K562 (cell line): ENCODE results near the gene USP48. TPM values are rescaled to one million over a fixed set of nuclear protein-coding genes. Genes with fewer than 3 reads are reported as not detected.

Experiments used
- IFI16 ChIP-seq: fragments of 250-450 bp; sonication (Bioruptor Pico); IDR thresholded peaks from 2 replicates; pipeline ENCODE4 v2.1.2; 2022; ENCODE audit warnings: mild to moderate bottlenecking, inconsistent platforms
- JUNB ChIP-seq: fragments of 450-650 bp; formaldehyde crosslinking; conservative IDR thresholded peaks from 2 replicates; pipeline ENCODE4 v1.4.0; 2020; ENCODE audit warnings: mild to moderate bottlenecking
- MYBL2 ChIP-seq, 2 experiments: fragments of 450-650 bp in 1 of 2; sonication (generic) in 1 of 2; formaldehyde crosslinking in 1 of 2; IDR thresholded peaks; 2 replicates each; pipeline versions ENCODE4 v1.6.1 to v1.8.1; 2017 to 2022; ENCODE audit warnings: borderline replicate concordance in 1 of 2, inconsistent platforms in 1 of 2, low read depth in 1 of 2, mild to moderate bottlenecking in 1 of 2, missing genetic modification reagents in 1 of 2, moderate library complexity in 1 of 2
- NFE2L1 ChIP-seq: fragments of 450-650 bp; IDR thresholded peaks from 2 replicates; pipeline ENCODE4 v1.6.1; 2016; ENCODE audit warnings: missing genetic modification characterization, low read depth, mild to moderate bottlenecking, missing compliant biosample characterization, moderate library complexity, borderline replicate concordance
- SIN3A ChIP-seq, 2 experiments: fragments of 150-350 bp in 1 of 2; IDR thresholded peaks; 2 replicates each; pipeline ENCODE4 v1.6.1; 2011 to 2016; ENCODE audit warnings: borderline replicate concordance in 2 of 2, low read depth in 2 of 2, low read length in 2 of 2, mild to moderate bottlenecking in 2 of 2, moderate library complexity in 2 of 2; ENCODE audit not compliant: control insufficient read depth in 1 of 2
- SPI1 ChIP-seq: IDR thresholded peaks from 2 replicates; pipeline ENCODE4 v1.6.1; 2011; ENCODE audit warnings: low read depth, low read length, control low read depth, borderline replicate concordance
- ZNF197 ChIP-seq: fragments of 200-800 bp; sonication (Bioruptor generic); IDR thresholded peaks from 2 replicates; pipeline ENCODE4 v1.6.1; 2016; ENCODE audit warnings: low read depth, missing genetic modification characterization, missing compliant biosample characterization
- polyA plus RNA-seq, 8 experiments: library from polyadenylated mRNA; depleted of rRNA in 4 of 8; stranded (reverse) in 5 of 8; unstranded in 3 of 8; fragments of >200 nt; fragmentation: Nextera tagmentation in 2 of 8; fragmentation: Illumina TruSeq in 1 of 8; extraction: Ambion mirVana in 2 of 8; extraction: Trizol in 1 of 8; gene quantifications; 2 replicates each; pipeline versions ENCODE4 v1.2.1 to v1.2.3, GENCODE V29; 2011 to 2014; ENCODE audit warnings: inconsistent platforms in 1 of 8, missing spikeins in 1 of 8
- total RNA-seq, 7 experiments: library from RNA; depleted of rRNA in 6 of 7; stranded (reverse); fragments of >200 nt in 6 of 7; fragmentation: Illumina TruSeq in 2 of 7; extraction: Trizol in 2 of 7; gene quantifications; 2 replicates each; pipeline versions ENCODE4 v1.2.1 to v1.2.3, GENCODE V29; 2011 to 2021; ENCODE audit warnings: low replicate concordance in 1 of 7
- TF ChIP-seq, protein P1 (sequence below): IDR thresholded peaks from 2 replicates; pipeline ENCODE4 v1.6.1; 2011; ENCODE audit warnings: borderline replicate concordance, low read depth, mild to moderate bottlenecking, moderate library complexity, low read length; ENCODE audit not compliant: insufficient read depth, poor library complexity, severe bottlenecking
- TF ChIP-seq, protein P2 (sequence below): sonication (generic); formaldehyde crosslinking; IDR thresholded peaks from 2 replicates; pipeline ENCODE4 v1.8.0; 2023; ENCODE audit warnings: mild to moderate bottlenecking, missing genetic modification reagents
- TF ChIP-seq, protein P3 (sequence below), 2 experiments: fragments of 450-650 bp in 1 of 2; IDR thresholded peaks; 2 replicates each; pipeline ENCODE4 v1.6.1; 2011 to 2017; ENCODE audit warnings: low read depth in 2 of 2, antibody characterized with exemption in 1 of 2, borderline replicate concordance in 1 of 2, low read length in 1 of 2, mild to moderate bottlenecking in 1 of 2, mixed read lengths in 1 of 2; ENCODE audit not compliant: control insufficient read depth in 1 of 2
- TF ChIP-seq, protein P4 (sequence below): fragments of 250-450 bp; sonication (Bioruptor Pico); IDR thresholded peaks from 2 replicates; pipeline ENCODE4 v1.5.0; 2020; ENCODE audit warnings: mild to moderate bottlenecking
- TF ChIP-seq, protein P5 (sequence below), 2 experiments: fragments of 450-650 bp; IDR thresholded peaks; 2 replicates each; pipeline ENCODE4 v1.6.1; 2016

USP48 gene
- total and polyA plus RNA-seq, 9 of the 15 experiments (the other 6 are each of a cell fraction or from before 2014, with no cell fraction given): 23.3 to 123 (median 106) TPM

DNA sequence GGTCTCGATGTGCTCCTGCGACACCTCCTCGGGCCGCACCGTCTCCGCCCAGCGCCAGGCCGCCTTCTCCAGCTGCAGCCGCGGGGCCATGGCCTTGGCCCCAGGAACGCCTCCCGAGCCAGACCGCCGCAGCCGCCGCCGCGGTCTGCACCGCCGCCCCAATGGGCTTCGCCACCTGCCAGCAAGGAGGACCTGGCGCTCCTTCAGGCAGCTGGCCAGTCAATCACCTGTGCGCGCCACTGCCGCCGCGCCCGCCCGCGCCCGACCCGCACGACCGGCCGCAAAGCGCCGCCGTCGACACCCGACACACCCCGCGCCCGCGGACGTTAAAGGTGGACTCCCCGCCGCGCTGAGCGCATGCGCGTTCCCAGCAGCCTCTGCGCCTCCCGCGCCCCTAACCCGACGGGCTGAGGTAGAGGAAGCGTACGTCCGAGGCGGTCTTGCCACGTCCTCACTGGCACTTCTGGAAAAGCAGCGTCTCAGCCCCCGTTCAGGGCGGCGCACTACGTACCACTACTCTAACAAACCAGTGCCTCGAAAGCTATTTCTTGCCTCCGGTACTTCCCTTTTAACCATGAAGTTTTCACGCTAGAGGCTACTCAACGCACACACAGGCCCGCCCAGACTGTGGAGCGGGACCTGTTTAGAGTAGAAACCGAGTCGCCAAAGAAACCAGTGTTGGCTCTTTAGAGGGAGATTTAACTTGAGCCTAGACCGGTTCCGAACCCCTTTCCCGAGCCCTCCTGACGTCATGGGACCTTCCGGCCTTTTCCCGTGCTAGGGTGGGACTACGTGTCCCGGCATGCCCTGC lies at the start of gene USP48 (continued):
- TF ChIP-seq, protein P1, sequence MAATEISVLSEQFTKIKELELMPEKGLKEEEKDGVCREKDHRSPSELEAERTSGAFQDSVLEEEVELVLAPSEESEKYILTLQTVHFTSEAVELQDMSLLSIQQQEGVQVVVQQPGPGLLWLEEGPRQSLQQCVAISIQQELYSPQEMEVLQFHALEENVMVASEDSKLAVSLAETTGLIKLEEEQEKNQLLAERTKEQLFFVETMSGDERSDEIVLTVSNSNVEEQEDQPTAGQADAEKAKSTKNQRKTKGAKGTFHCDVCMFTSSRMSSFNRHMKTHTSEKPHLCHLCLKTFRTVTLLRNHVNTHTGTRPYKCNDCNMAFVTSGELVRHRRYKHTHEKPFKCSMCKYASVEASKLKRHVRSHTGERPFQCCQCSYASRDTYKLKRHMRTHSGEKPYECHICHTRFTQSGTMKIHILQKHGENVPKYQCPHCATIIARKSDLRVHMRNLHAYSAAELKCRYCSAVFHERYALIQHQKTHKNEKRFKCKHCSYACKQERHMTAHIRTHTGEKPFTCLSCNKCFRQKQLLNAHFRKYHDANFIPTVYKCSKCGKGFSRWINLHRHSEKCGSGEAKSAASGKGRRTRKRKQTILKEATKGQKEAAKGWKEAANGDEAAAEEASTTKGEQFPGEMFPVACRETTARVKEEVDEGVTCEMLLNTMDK: peak; percentile 33
- TF ChIP-seq SIN3A (IDR thresholded peaks at IDR 0.05; ENCODE audit: borderline replicate concordance in 2 of 2, control insufficient read depth in 1 of 2, low read depth in 2 of 2, low read length in 2 of 2) (peak; percentile 58 to 85; a peak in 2 of 4 replicates), IFI16 (CRISPR knock-in tag) (no peak), MYBL2 (IDR thresholded peaks at IDR 0.05; ENCODE audit: low read depth) (0 out of 2 replicates have a peak, but pooled peaks have one; percentile 10), MYBL2 (CRISPR knock-in tag; IDR thresholded peaks at IDR 0.05; ENCODE audit: borderline replicate concordance) (no peak), NFE2L1 (tag) (no peak), SPI1 (0 out of 2 replicates have a peak, but pooled peaks have one; percentile 23), JUNB (CRISPR knock-in tag) (no peak), ZNF197 (CRISPR knock-in tag) (no peak)
- TF ChIP-seq, protein P2, sequence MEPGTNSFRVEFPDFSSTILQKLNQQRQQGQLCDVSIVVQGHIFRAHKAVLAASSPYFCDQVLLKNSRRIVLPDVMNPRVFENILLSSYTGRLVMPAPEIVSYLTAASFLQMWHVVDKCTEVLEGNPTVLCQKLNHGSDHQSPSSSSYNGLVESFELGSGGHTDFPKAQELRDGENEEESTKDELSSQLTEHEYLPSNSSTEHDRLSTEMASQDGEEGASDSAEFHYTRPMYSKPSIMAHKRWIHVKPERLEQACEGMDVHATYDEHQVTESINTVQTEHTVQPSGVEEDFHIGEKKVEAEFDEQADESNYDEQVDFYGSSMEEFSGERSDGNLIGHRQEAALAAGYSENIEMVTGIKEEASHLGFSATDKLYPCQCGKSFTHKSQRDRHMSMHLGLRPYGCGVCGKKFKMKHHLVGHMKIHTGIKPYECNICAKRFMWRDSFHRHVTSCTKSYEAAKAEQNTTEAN: no peak
- TF ChIP-seq, protein P3, sequence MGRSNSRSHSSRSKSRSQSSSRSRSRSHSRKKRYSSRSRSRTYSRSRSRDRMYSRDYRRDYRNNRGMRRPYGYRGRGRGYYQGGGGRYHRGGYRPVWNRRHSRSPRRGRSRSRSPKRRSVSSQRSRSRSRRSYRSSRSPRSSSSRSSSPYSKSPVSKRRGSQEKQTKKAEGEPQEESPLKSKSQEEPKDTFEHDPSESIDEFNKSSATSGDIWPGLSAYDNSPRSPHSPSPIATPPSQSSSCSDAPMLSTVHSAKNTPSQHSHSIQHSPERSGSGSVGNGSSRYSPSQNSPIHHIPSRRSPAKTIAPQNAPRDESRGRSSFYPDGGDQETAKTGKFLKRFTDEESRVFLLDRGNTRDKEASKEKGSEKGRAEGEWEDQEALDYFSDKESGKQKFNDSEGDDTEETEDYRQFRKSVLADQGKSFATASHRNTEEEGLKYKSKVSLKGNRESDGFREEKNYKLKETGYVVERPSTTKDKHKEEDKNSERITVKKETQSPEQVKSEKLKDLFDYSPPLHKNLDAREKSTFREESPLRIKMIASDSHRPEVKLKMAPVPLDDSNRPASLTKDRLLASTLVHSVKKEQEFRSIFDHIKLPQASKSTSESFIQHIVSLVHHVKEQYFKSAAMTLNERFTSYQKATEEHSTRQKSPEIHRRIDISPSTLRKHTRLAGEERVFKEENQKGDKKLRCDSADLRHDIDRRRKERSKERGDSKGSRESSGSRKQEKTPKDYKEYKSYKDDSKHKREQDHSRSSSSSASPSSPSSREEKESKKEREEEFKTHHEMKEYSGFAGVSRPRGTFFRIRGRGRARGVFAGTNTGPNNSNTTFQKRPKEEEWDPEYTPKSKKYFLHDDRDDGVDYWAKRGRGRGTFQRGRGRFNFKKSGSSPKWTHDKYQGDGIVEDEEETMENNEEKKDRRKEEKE (IDR thresholded peaks at IDR 0.05; ENCODE audit: borderline replicate concordance in 1 of 2, control insufficient read depth in 1 of 2, low read depth in 2 of 2, low read length in 1 of 2): no peak; a peak in 1 of 4 replicates
- TF ChIP-seq, protein P4, sequence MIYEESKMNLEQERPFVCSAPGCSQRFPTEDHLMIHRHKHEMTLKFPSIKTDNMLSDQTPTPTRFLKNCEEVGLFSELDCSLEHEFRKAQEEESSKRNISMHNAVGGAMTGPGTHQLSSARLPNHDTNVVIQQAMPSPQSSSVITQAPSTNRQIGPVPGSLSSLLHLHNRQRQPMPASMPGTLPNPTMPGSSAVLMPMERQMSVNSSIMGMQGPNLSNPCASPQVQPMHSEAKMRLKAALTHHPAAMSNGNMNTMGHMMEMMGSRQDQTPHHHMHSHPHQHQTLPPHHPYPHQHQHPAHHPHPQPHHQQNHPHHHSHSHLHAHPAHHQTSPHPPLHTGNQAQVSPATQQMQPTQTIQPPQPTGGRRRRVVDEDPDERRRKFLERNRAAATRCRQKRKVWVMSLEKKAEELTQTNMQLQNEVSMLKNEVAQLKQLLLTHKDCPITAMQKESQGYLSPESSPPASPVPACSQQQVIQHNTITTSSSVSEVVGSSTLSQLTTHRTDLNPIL (CRISPR knock-in tag): peak; percentile 63; the same call in 1 of the 2 replicates
- TF ChIP-seq, protein P5, sequence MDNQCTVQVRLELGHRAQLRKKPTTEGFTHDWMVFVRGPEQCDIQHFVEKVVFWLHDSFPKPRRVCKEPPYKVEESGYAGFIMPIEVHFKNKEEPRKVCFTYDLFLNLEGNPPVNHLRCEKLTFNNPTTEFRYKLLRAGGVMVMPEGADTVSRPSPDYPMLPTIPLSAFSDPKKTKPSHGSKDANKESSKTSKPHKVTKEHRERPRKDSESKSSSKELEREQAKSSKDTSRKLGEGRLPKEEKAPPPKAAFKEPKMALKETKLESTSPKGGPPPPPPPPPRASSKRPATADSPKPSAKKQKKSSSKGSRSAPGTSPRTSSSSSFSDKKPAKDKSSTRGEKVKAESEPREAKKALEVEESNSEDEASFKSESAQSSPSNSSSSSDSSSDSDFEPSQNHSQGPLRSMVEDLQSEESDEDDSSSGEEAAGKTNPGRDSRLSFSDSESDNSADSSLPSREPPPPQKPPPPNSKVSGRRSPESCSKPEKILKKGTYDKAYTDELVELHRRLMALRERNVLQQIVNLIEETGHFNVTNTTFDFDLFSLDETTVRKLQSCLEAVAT (IDR thresholded peaks at IDR 0.05): peak; percentile 41 to 73; a peak in 2 of 4 replicates
